Right ventricle myocardium inferior (tissue), 1 donor: ENCODE measurements around the gene PFDN4. TPM values are rescaled to one million over a fixed set of nuclear protein-coding genes. Genes with fewer than 3 reads are reported as not detected.

Experiments
- ATAC-seq: fragments of 200-7000 bp; cut with Tn5 transposase; one replicate; pipeline ENCODE4 v1.9.1; 2020; ENCODE audit warnings: mild to moderate bottlenecking, moderate library complexity
- DNase-seq: peaks from one replicate; pipeline ENCODE4 v3.0.0; 2021; ENCODE audit errors: missing footprints
- intact Hi-C: fragments of 100-400 bp; cut with DNase I; formaldehyde crosslinking; loops from one replicate; pipeline ENCODE4 v1.11.0; 2022
- long read RNA-seq: library from polyadenylated mRNA; unstranded; transcript quantifications from one replicate; pipeline ENCODE4 v2.0.0, GENCODE V29; 2021
- total RNA-seq: library from RNA; stranded (reverse); fragmentation: NEBNext Ultra II Directional; extraction: Animal tissue kit (Norgen Biotek cat#: 25700); gene quantifications from one replicate; pipeline ENCODE4 v1.2.1, GENCODE V29; 2021
- donor health status: DM: no; HTN: yes; CAD: no; lungs with severe emphysema.

PFDN4 gene
- 24.0 TPM for total RNA-seq
- long read RNA-seq, transcript PFDN4-201 (4 exons, 1,462 nt) = major isoform, 10 of 13 reads
- long read RNA-seq, partial matches to known transcripts = 0 of 13 reads
- long read RNA-seq, other reads (novel, unspliced or antisense) = 3 of 13 reads

- intact Hi-C loops = no loop called here
- DNase-seq (peak; percentile 91), ATAC-seq (peak; percentile 97)
These were observed at the start of gene PFDN4 for GRCh38 chr20:54207743-54208547. Gene PFDN4 (plus strand): TSS chr20:54208087. CDS start chr20:54208101, 14 bp downstream.

GRCh38 chr20:54158226-54158625 lies 49.7 kb upstream of the PFDN4 start:
- intact Hi-C loops = no loop called here
- DNase-seq (no peak), ATAC-seq (no peak)

- no peak for ATAC-seq
- intact Hi-C loops = no loop called here
- DNase-seq = no peak
These were observed 49.0 kb upstream of the PFDN4 start for GRCh38 chr20:54158856-54159418.

GRCh38 chr20:54160065-54161007 lies 47.6 kb upstream of the PFDN4 start:
- DNase-seq (no peak), ATAC-seq (no peak)
- intact Hi-C loops = no loop called here

- DNase-seq (no peak), ATAC-seq (no peak)
- intact Hi-C loops = no loop called here
These were observed 46.7 kb upstream of the PFDN4 start for GRCh38 chr20:54161008-54161820.

- ATAC-seq (no peak), DNase-seq (no peak)
- intact Hi-C loops = no loop called here
These were observed 46.1 kb upstream of the PFDN4 start for GRCh38 chr20:54161821-54162149.

GRCh38 chr20:54162378-54163009 lies 45.4 kb upstream of the PFDN4 start:
- intact Hi-C loops = no loop called here
- ATAC-seq = no peak
- no peak for DNase-seq

- intact Hi-C loops = no loop called here
- DNase-seq (no peak), ATAC-seq (no peak)
These were observed 44.5 kb upstream of the PFDN4 start for GRCh38 chr20:54163402-54163801.

- intact Hi-C loops = no loop called here
- DNase-seq (no peak), ATAC-seq (no peak)
These were observed 42.9 kb upstream of the PFDN4 start for GRCh38 chr20:54165014-54165413.

GRCh38 chr20:54165803-54166202 lies 42.1 kb upstream of the PFDN4 start:
- DNase-seq (no peak), ATAC-seq (no peak)
- intact Hi-C loops = no loop called here

GRCh38 chr20:54166987-54167662 lies 40.8 kb upstream of the PFDN4 start:
- DNase-seq (no peak), ATAC-seq (no peak)
- intact Hi-C loops = no loop called here

GRCh38 chr20:54167909-54168872 lies 39.7 kb upstream of the PFDN4 start:
- DNase-seq (no peak), ATAC-seq (no peak)
- intact Hi-C loops = no loop called here

- ATAC-seq = no peak
- no peak for DNase-seq
- intact Hi-C loops = no loop called here
These were observed 38.7 kb upstream of the PFDN4 start for GRCh38 chr20:54168961-54169862.

- intact Hi-C loops = no loop called here
- no peak for ATAC-seq
- DNase-seq = no peak
These were observed 37.8 kb upstream of the PFDN4 start for GRCh38 chr20:54170026-54170471.

- DNase-seq (no peak), ATAC-seq (no peak)
- intact Hi-C loops = no loop called here
These were observed 36.9 kb upstream of the PFDN4 start for GRCh38 chr20:54170963-54171362.

GRCh38 chr20:54172532-54172855 lies 35.4 kb upstream of the PFDN4 start:
- DNase-seq = no peak
- no peak for ATAC-seq
- intact Hi-C loops = no loop called here
